Adrenal gland (tissue), 12 donors: ENCODE data around the gene EHBP1L1. TPM values are rescaled to one million over a fixed set of nuclear protein-coding genes. Genes with fewer than 3 reads are reported as not detected.
A peak's percentile ranks its signal among the peaks of the same experiment; 100 is the strongest.

Experiments used
- DNase-seq, 7 donors: peaks; one replicate each; pipeline ENCODE4 v3.0.0-alpha.2; 2019 to 2020
- H3K27ac ChIP-seq, 5 donors: fragments of 200-600 bp; sonication (generic) in 4 of 5; 1 replicate in 3 of 5; 2 replicates in 2 of 5; pipeline versions ENCODE4 v1.5.1 to v1.8.0; 2016 to 2020; ENCODE audit warnings: mild to moderate bottlenecking in 1 of 5
- H3K27me3 ChIP-seq: fragments of 200-600 bp; 2 replicates; pipeline ENCODE4 v1.8.0; 2021
- H3K36me3 ChIP-seq, 2 donors: fragments of 200-600 bp; replicated peaks in 1 of 2; 1 replicate in 1 of 2; 2 replicates in 1 of 2; pipeline versions ENCODE4 v1.5.1 to v1.8.0; 2018 to 2022
- H3K4me1 ChIP-seq, 2 donors: fragments of 200-600 bp; replicated peaks in 1 of 2; 1 replicate in 1 of 2; 2 replicates in 1 of 2; pipeline versions ENCODE4 v1.5.1 to v1.8.0; 2018 to 2021
- H3K4me3 ChIP-seq, 4 donors: fragments of 200-600 bp; sonication (generic) in 3 of 4; one replicate each; pipeline ENCODE4 v1.5.1; 2016 to 2018
- H3K9me3 ChIP-seq, 3 donors: fragments of 200-600 bp; sonication (generic) in 1 of 3; replicated peaks in 1 of 3; 1 replicate in 2 of 3; 2 replicates in 1 of 3; pipeline versions ENCODE4 v1.5.1 to v1.8.0; 2016 to 2021
- CTCF ChIP-seq, 6 experiments: fragments of 450-650 bp in 4 of 6; fragments of 200-600 bp in 2 of 6; sonication (generic) in 1 of 6; IDR thresholded peaks; 1 replicate in 5 of 6; 2 replicates in 1 of 6; pipeline versions ENCODE4 v1.5.1 to v1.8.0; 2016 to 2021; ENCODE audit warnings: antibody characterized with exemption in 6 of 6, mild to moderate bottlenecking in 2 of 6, moderate library complexity in 1 of 6
- POLR2A ChIP-seq, 2 donors: fragments of 450-650 bp; IDR thresholded peaks; one replicate each; pipeline ENCODE4 v1.6.1; 2017; ENCODE audit warnings: antibody characterized with exemption in 2 of 2, mild to moderate bottlenecking in 2 of 2, moderate library complexity in 1 of 2
- WGBS, 4 donors: extraction: QIAGEN DNeasy Blood & Tissue Kit in 2 of 4; methylation state at CpG; one replicate each; pipeline versions ENCODE4 v1.1.5 to v1.1.7; 2013 to 2017; 5-methylcytosine and 5-hydroxymethylcytosine counted together
- intact Hi-C, 2 donors: fragments of 100-400 bp; cut with DNase I; formaldehyde crosslinking; loops; one replicate each; pipeline versions ENCODE4 v1.14.1 to v1.15.0; 2022 to 2023
- polyA plus RNA-seq, 3 donors: library from polyadenylated mRNA; stranded (reverse); fragments of 200-250 nt in 2 of 3; fragments of 350-450 nt in 1 of 3; fragmentation: Illumina TruSeq in 1 of 3; extraction: RNeasy Lipid Tissue Mini Kit (QIAGEN cat#74804) in 1 of 3; gene quantifications; one replicate each; pipeline ENCODE4 v1.2.3, GENCODE V29; 2013 to 2014
- total RNA-seq, 9 donors: library from RNA; depleted of rRNA in 4 of 9; stranded (reverse); fragments of >200 nt in 4 of 9; fragments of 120-200 nt in 1 of 9; fragmentation: NEBNext Ultra II Directional in 1 of 9; extraction: Animal tissue kit (Norgen Biotek cat#: 25700) in 1 of 9; gene quantifications; one replicate each; pipeline versions ENCODE4 v1.1.0 to v1.2.4, GENCODE V29; 2013 to 2023
- donor health status: healthy with polysubstance abuse.
- donor health status: Bipolar disorder and iron deficiency.
- donor health status: DM: yes; HTN: yes; CAD: no.
- donor health status: DM: no; HTN: no; CAD: no.
- donor health status: DM: no; HTN: no; CAD: no.
- donor health status: DM: yes; HTN: yes; CAD: no.

EHBP1L1 gene
- total and polyA plus RNA-seq, 12 donors = 8.7 to 68.0 (median 34.5) TPM

GRCh38 chr11:65557280-65558001, 18.4 kb upstream of the EHBP1L1 start:
- H3K27me3 ChIP-seq = no peaks in the 10 kb centered on the region
- intact Hi-C loops = no loop called here
- H3K4me3 ChIP-seq = peak overlapping the region in 2 of 4 donors; percentile 44 to 82
- H3K27ac ChIP-seq = peak overlapping the region; percentile 48 to 96 (median 87)
- TF ChIP-seq POLR2A (IDR thresholded peaks at IDR 0.05) = no peak
- TF ChIP-seq CTCF (IDR thresholded peaks at IDR 0.05) = no peak
- no peak for DNase-seq
- H3K4me1 ChIP-seq = peaks cover 40 to 61% of the 10 kb centered on the region in 2 donors
- no peaks in the 10 kb centered on the region for H3K9me3 ChIP-seq
- 2 to 10% (median 4%) methylated on average over 6 to 47 of the region's 47 CpGs for WGBS, 4 donors
- H3K36me3 ChIP-seq = peaks cover 0 to 11% of the 10 kb centered on the region in 2 donors

GRCh38 chr11:65558002-65558929, 17.6 kb upstream of the EHBP1L1 start, which contains the start of gene LTBP3:
Gene LTBP3, minus strand, starts transcription at chr11:65558359. Its CDS starts 400 bp downstream, at chr11:65557959.
- TF ChIP-seq POLR2A (IDR thresholded peaks at IDR 0.05) (peak in 1 of 2 donors; percentile 56), CTCF (IDR thresholded peaks at IDR 0.05) (no peak)
- intact Hi-C loops = no loop called here
- DNase-seq = peak; percentile 82 to 88 (median 86)
- Histone ChIP-seq H3K4me3 (peak within 1 kb of the TSS in 2 of 4 donors; percentile 44 to 82), H3K27ac (peak within 1 kb of the TSS; percentile 86 to 96 (median 88)), H3K27me3 (no peaks in the 10 kb centered on the region), H3K9me3 (no peaks in the 10 kb centered on the region), H3K36me3 (peaks cover 0 to 7% of the 10 kb centered on the region in 2 donors), H3K4me1 (peaks cover 40 to 61% of the 10 kb centered on the region in 2 donors)
- 0 to 1% (median 0%) methylated on average over 1 to 79 of the region's 79 CpGs for WGBS, 4 donors

DNA sequence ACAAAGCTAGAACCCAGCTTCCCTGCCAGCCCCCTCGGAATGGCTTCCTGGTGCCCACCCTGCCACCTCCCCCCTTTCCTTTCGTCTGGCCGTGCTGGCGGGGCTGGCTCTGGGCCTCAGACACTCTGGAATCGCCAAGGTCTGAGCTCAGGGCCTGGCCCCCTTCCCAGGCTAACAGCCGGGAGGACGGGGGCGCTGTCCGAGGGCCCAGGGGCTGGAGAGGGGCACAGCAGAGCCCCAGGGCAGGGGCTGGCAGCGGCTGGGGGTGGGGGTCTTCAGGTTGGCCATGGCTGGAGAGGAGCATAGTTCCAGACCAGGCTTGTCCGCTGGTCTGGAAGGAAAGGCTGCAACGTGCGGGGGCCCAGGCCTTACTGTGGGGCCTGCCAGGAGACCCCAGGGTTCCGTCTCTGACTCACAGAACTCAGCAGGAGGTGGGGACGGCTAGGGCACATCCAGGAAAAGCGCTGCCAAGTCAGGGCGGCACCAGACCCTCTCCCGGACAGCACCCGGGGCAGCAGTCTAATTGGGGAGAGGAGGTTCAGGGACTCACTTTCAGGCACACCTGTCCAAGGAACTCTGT, 16.8 kb upstream of the EHBP1L1 start:
- no peaks in the 10 kb centered on the region for H3K9me3 ChIP-seq
- H3K27me3 ChIP-seq = no peaks in the 10 kb centered on the region
- H3K4me3 ChIP-seq = peak overlapping the region in 1 of 4 donors; percentile 82
- TF ChIP-seq POLR2A (IDR thresholded peaks at IDR 0.05) (no peak), CTCF (IDR thresholded peaks at IDR 0.05) (no peak)
- DNase-seq = peak in 5 of 7 donors; percentile 66 to 76 (median 69)
- H3K4me1 ChIP-seq = peaks cover 40 to 61% of the 10 kb centered on the region in 2 donors
- 24 to 71% (median 32%) methylated on average over 5 to 19 of the region's 19 CpGs for WGBS, 4 donors
- peaks cover 0 to under 1% of the 10 kb centered on the region in 2 donors for H3K36me3 ChIP-seq
- intact Hi-C loops = no loop called here
- H3K27ac ChIP-seq = peak overlapping the region; percentile 86 to 96 (median 88)
